Neuronal stem cell (in vitro differentiated cells): Measurements from ENCODE around the gene TSHZ2.
A peak's percentile ranks its signal among the peaks of the same experiment; 100 is the strongest.

ENCODE experiments used
- DNase-seq: peaks from one replicate; pipeline ENCODE4 v3.0.0-alpha.2; 2013; ENCODE audit warnings: low spot score
- H2AFZ ChIP-seq: one replicate; pipeline ENCODE4 v1.6.1; 2013; ENCODE audit warnings: mild to moderate bottlenecking, low read length, inconsistent platforms
- H2AK5ac ChIP-seq: 2 replicates; pipeline ENCODE4 v1.6.1; 2013; ENCODE audit warnings: low read depth, mild to moderate bottlenecking, inconsistent platforms, low read length, moderate library complexity, mixed read lengths
- H2BK120ac ChIP-seq: 2 replicates; pipeline ENCODE4 v1.6.1; 2013; ENCODE audit warnings: low read depth, mild to moderate bottlenecking, inconsistent platforms, low read length, moderate library complexity, mixed read lengths
- H2BK12ac ChIP-seq: one replicate; pipeline ENCODE4 v1.6.1; 2013; ENCODE audit warnings: low read length, inconsistent platforms
- H2BK15ac ChIP-seq: 2 replicates; pipeline ENCODE4 v1.6.1; 2013; ENCODE audit warnings: mild to moderate bottlenecking, low read length, inconsistent platforms, mixed read lengths
- H2BK5ac ChIP-seq: one replicate; pipeline ENCODE4 v1.6.1; 2013; ENCODE audit warnings: inconsistent platforms, mild to moderate bottlenecking, low read length, moderate library complexity
- H3K14ac ChIP-seq: one replicate; pipeline ENCODE4 v1.6.1; 2013; ENCODE audit warnings: low read length, inconsistent platforms
- H3K18ac ChIP-seq: 2 replicates; pipeline ENCODE4 v1.6.1; 2013; ENCODE audit warnings: low read length, inconsistent platforms
- H3K23ac ChIP-seq: 2 replicates; pipeline ENCODE4 v1.6.1; 2013; ENCODE audit warnings: low read depth, mild to moderate bottlenecking, mixed read lengths, low read length, inconsistent platforms; ENCODE audit not compliant: poor library complexity
- H3K27ac ChIP-seq: replicated peaks from 3 replicates; pipeline ENCODE4 v1.5.1; 2013; ENCODE audit warnings: low read length, inconsistent platforms
- H3K27me3 ChIP-seq, 3 experiments: 2 replicates each; pipeline ENCODE4 v1.6.1; 2013; ENCODE audit warnings: low read length in 3 of 3, mild to moderate bottlenecking in 2 of 3, inconsistent platforms in 1 of 3, low read depth in 1 of 3, mixed read lengths in 1 of 3, moderate library complexity in 1 of 3; ENCODE audit not compliant: control insufficient read depth in 3 of 3, insufficient read depth in 3 of 3
- H3K36me3 ChIP-seq, 2 donors: replicated peaks in 1 of 2; 2 replicates each; pipeline ENCODE4 v1.6.1; 2013; ENCODE audit warnings: low read length in 2 of 2; ENCODE audit not compliant: control insufficient read depth in 2 of 2, insufficient read depth in 2 of 2
- H3K4ac ChIP-seq: 2 replicates; pipeline ENCODE4 v1.6.1; 2013; ENCODE audit warnings: inconsistent platforms, mild to moderate bottlenecking, low read length, moderate library complexity
- H3K4me1 ChIP-seq, 2 donors: 1 replicate in 1 of 2; 2 replicates in 1 of 2; pipeline ENCODE4 v1.6.1; 2013; ENCODE audit warnings: low read length in 2 of 2, low read depth in 1 of 2; ENCODE audit not compliant: control insufficient read depth in 2 of 2, insufficient read depth in 1 of 2
- H3K4me2 ChIP-seq: one replicate; pipeline ENCODE4 v1.6.1; 2013; ENCODE audit warnings: mild to moderate bottlenecking, low read length, inconsistent platforms; ENCODE audit not compliant: insufficient read depth, poor library complexity, severe bottlenecking
- H3K4me3 ChIP-seq, 2 donors: 2 replicates each; pipeline ENCODE4 v1.5.1; 2013; ENCODE audit warnings: low read length in 2 of 2, mild to moderate bottlenecking in 2 of 2, inconsistent platforms in 1 of 2, moderate library complexity in 1 of 2
- H3K79me1 ChIP-seq: one replicate; pipeline ENCODE4 v1.6.1; 2013; ENCODE audit warnings: low read depth, mild to moderate bottlenecking, inconsistent platforms, low read length, moderate library complexity
- H3K9ac ChIP-seq: one replicate; pipeline ENCODE4 v1.6.1; 2013; ENCODE audit warnings: mild to moderate bottlenecking, low read depth, low read length, inconsistent platforms; ENCODE audit not compliant: poor library complexity
- H3K9me3 ChIP-seq, 2 donors: replicated peaks in 1 of 2; 2 replicates each; pipeline versions ENCODE3 to v1.6.1; 2013; ENCODE audit warnings: low read length in 2 of 2, mild to moderate bottlenecking in 2 of 2, inconsistent platforms in 1 of 2, low read depth in 1 of 2, mixed read lengths in 1 of 2, moderate library complexity in 1 of 2; ENCODE audit not compliant: control insufficient read depth in 2 of 2, insufficient read depth in 1 of 2
- H4K8ac ChIP-seq: one replicate; pipeline ENCODE4 v1.6.1; 2013; ENCODE audit warnings: low read depth, mild to moderate bottlenecking, inconsistent platforms, low read length, moderate library complexity
- H4K91ac ChIP-seq: one replicate; pipeline ENCODE4 v1.6.1; 2013; ENCODE audit warnings: low read length, low read depth, mild to moderate bottlenecking, inconsistent platforms; ENCODE audit not compliant: poor library complexity
- WGBS, 2 donors: extraction: QIAGEN DNeasy Blood & Tissue Kit; methylation state at CpG; one replicate each; pipeline ENCODE4 v1.1.7; 2013; ENCODE audit warnings: missing lambda C conversion rate in 2 of 2, mixed read lengths in 1 of 2; ENCODE audit not compliant: insufficient read length in 2 of 2, insufficient replicate concordance in 1 of 2; ENCODE audit errors: extremely low coverage in 2 of 2; 5-methylcytosine and 5-hydroxymethylcytosine counted together

TSHZ2 gene

GRCh38 chr20:53389516-53390300 is 417.6 kb downstream of the TSHZ2 start:
- no peak overlapping the region for H3K4me3 ChIP-seq
- WGBS, 2 donors, result no CpG with 5 or more reads among the region's 10 CpGs
- no peak overlapping the region for H3K4me2 ChIP-seq
- H3K23ac ChIP-seq, result no peak overlapping the region
- H3K27me3 ChIP-seq, result no peaks in the 10 kb centered on the region
- H2BK12ac ChIP-seq, result no peak overlapping the region
- no peak overlapping the region for H2BK5ac ChIP-seq
- DNase-seq, result no peak
- H3K9me3 ChIP-seq, result no peaks in the 10 kb centered on the region
- no peaks in the 10 kb centered on the region for H3K36me3 ChIP-seq
- peak overlapping the region; percentile 12 for H2AFZ ChIP-seq
- H4K91ac ChIP-seq, result no peak overlapping the region
- no peaks in the 10 kb centered on the region for H3K79me1 ChIP-seq
- H2BK120ac ChIP-seq, result no peak overlapping the region
- H4K8ac ChIP-seq, result no peak overlapping the region
- no peak overlapping the region for H3K9ac ChIP-seq
- no peak overlapping the region for H2AK5ac ChIP-seq
- H3K18ac ChIP-seq, result no peak overlapping the region
- no peak overlapping the region for H2BK15ac ChIP-seq
- H3K14ac ChIP-seq, result no peak overlapping the region
- peaks cover 3% of the 10 kb centered on the region in 2 donors for H3K4me1 ChIP-seq
- no peak overlapping the region for H3K4ac ChIP-seq
- H3K27ac ChIP-seq, result no peak overlapping the region

GRCh38 chr20:53390770-53391169 is 418.6 kb downstream of the TSHZ2 start:
- Histone ChIP-seq H3K4me1 (peaks cover 3 to 7% of the 10 kb centered on the region in 2 donors), H3K18ac (no peak overlapping the region), H3K14ac (no peak overlapping the region), H2BK12ac (no peak overlapping the region), H4K91ac (no peak overlapping the region), H2AK5ac (no peak overlapping the region), H2BK120ac (no peak overlapping the region), H2AFZ (no peak overlapping the region), H3K4me3 (no peak overlapping the region), H2BK15ac (no peak overlapping the region), H3K36me3 (no peaks in the 10 kb centered on the region), H3K27me3 (no peaks in the 10 kb centered on the region), H3K9me3 (no peaks in the 10 kb centered on the region), H3K79me1 (no peaks in the 10 kb centered on the region), H3K9ac (no peak overlapping the region), H2BK5ac (no peak overlapping the region), H3K23ac (no peak overlapping the region), H4K8ac (no peak overlapping the region), H3K27ac (no peak overlapping the region), H3K4ac (no peak overlapping the region), H3K4me2 (no peak overlapping the region)
- WGBS, 2 donors, result no CpG with 5 or more reads among the region's 2 CpGs
- no peak for DNase-seq

- Histone ChIP-seq H2BK15ac (no peak overlapping the region), H4K8ac (no peak overlapping the region), H3K4ac (no peak overlapping the region), H2BK12ac (no peak overlapping the region), H2BK120ac (no peak overlapping the region), H3K27ac (no peak overlapping the region), H3K4me2 (no peak overlapping the region), H4K91ac (no peak overlapping the region), H3K4me3 (no peak overlapping the region), H3K79me1 (no peaks in the 10 kb centered on the region), H3K9ac (no peak overlapping the region), H3K36me3 (no peaks in the 10 kb centered on the region), H2AFZ (no peak overlapping the region), H3K14ac (no peak overlapping the region), H2AK5ac (no peak overlapping the region), H3K4me1 (peaks cover 3 to 10% of the 10 kb centered on the region in 2 donors), H2BK5ac (no peak overlapping the region), H3K27me3 (no peaks in the 10 kb centered on the region), H3K18ac (no peak overlapping the region), H3K23ac (no peak overlapping the region), H3K9me3 (no peaks in the 10 kb centered on the region)
- no peak for DNase-seq
Observed at GRCh38 chr20:53394433-53394832, 422.3 kb downstream of the TSHZ2 start.

GRCh38 chr20:53395188-53395923 is 423.2 kb downstream of the TSHZ2 start:
- H3K9me3 ChIP-seq, result no peaks in the 10 kb centered on the region
- no peak overlapping the region for H2BK12ac ChIP-seq
- H3K4me1 ChIP-seq, result peaks cover 5 to 16% of the 10 kb centered on the region in 2 donors
- no peak overlapping the region for H4K91ac ChIP-seq
- no CpG with 5 or more reads among the region's 5 CpGs for WGBS, 2 donors
- no peak overlapping the region for H2BK15ac ChIP-seq
- H3K79me1 ChIP-seq, result no peaks in the 10 kb centered on the region
- no peak overlapping the region for H3K4me3 ChIP-seq
- no peak overlapping the region for H4K8ac ChIP-seq
- H3K36me3 ChIP-seq, result no peaks in the 10 kb centered on the region
- H2BK120ac ChIP-seq, result no peak overlapping the region
- no peak overlapping the region for H3K18ac ChIP-seq
- H2AFZ ChIP-seq, result peak overlapping the region; percentile 5
- H3K14ac ChIP-seq, result no peak overlapping the region
- no peak overlapping the region for H3K23ac ChIP-seq
- no peak overlapping the region for H2AK5ac ChIP-seq
- no peaks in the 10 kb centered on the region for H3K27me3 ChIP-seq
- no peak overlapping the region for H2BK5ac ChIP-seq
- no peak overlapping the region for H3K4ac ChIP-seq
- no peak overlapping the region for H3K27ac ChIP-seq
- no peak overlapping the region for H3K4me2 ChIP-seq
- DNase-seq, result no peak
- no peak overlapping the region for H3K9ac ChIP-seq
